Endometrial microvascular endothelial cells (primary cell): Measurements from ENCODE around the gene BCL10. TPM values are rescaled to one million over a fixed set of nuclear protein-coding genes. Genes with fewer than 3 reads are reported as not detected.
"Not testable (repeated sequence)": the region's sequence is repeated elsewhere in the genome, so short reads cannot be mapped to it uniquely, and the experiment has no call there.

ENCODE experiments used
- in situ Hi-C: cut with HindIII; loops from 2 replicates; pipeline ENCODE4 v1.10.0; 2017; ENCODE audit warnings: low sequenced_read_pairs, low pct_unique_long_range_greater_than_20kb; ENCODE audit errors: inconsistent ontology term
- total RNA-seq: library from RNA; depleted of rRNA; stranded (reverse); fragments of >200 nt; gene quantifications from one replicate; pipeline ENCODE4 v1.2.3, GENCODE V29; 2015; ENCODE audit errors: inconsistent ontology term

BCL10 gene
- total RNA-seq, 1 donor from 2014 or later = 73.1 TPM

- in situ Hi-C loops = no loop called here
Measured at GRCh38 chr1:85276978-85277639, 677 bp upstream of the BCL10 start.

GRCh38 chr1:85275701-85276214 is 674 bp downstream of the BCL10 start:
- in situ Hi-C loops = no loop called here

DNA sequence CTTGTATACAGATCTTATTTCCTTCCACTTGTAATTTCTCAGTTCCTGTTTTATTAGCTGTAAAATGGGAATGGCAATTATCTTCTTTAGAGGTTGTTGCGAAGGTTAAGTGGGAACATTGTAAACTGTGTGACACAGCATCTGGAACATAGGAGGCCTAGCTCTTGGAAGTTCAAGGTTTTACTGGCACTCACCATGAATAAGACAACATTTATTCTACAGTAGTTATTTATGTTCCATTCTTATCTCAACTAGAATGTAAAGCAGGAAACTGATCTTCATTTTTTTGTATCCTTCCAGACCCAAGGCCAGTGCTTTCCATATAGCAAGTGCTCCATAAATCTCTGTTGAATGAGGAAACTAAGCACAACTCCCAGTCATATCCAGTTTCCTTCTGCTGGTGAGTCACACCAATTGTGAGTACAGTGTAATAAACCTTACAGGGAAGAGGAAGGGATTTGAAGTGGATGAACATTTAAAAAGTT is 1.4 kb downstream of the BCL10 start:
- in situ Hi-C loops = no loop called here

- in situ Hi-C loops = no loop called here
Measured at GRCh38 chr1:85273397-85273796, 3.0 kb downstream of the BCL10 start.

DNA sequence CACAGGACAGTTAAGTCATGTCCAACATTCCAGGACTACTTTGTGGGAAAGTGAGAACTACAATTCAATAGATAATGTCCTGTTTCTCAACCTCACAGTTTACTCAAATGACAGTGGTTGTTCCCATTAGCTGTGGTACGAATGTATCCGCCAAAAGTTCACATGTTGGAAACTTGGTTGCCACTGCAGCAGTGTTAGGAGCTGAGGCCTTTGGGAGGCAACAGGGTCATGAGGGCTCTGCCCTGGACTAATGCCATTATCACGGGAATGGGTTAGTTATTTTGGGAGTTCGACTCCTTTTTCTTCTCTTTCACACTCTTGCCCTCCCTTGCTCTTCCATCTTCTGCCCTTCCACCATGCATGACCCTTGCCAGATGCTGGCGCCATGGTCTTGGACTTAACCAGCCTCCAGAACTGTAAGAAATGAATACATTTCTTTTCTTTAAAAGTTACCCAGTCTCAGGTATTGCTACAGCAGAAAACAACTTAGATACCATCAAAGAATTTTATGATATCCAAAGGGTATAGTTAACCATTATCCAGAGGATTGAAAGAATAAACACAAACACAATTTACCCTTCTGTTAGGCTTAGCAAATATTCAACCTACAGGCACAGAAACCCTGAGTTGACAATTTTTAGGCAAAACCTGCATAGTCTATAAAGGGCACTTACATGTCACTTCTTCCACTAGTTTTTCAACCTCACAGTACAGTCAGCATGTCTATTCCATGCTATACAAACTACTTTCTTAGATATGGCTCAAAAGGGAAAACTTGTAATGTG is 7.4 kb downstream of the BCL10 start:
- in situ Hi-C loops = no loop called here

- in situ Hi-C loops = no loop called here
Measured at GRCh38 chr1:85267313-85267712, 9.1 kb downstream of the BCL10 start.

- in situ Hi-C loops = no loop called here
Measured at GRCh38 chr1:85264150-85264549, 12.3 kb downstream of the BCL10 start.

- in situ Hi-C loops = no loop called here
Measured at GRCh38 chr1:85262985-85263384, 13.4 kb downstream of the BCL10 start.

DNA sequence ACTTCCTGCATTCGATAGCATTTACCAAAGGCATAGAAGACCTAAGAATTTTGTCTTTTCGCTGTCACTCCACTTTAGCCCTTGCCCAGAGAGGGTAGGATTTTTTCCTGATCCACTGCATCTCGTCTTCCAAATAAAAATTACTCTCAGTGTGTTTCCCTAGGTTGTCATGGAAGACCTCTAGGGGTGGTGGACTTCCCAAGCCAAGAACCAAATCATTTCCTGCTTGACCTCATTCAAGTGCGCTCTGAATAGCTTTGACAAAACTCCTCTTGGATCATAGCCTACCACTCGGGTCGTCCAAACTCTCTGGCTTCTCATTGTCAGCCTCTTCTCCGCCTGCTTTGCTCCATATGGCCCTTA is 16.5 kb downstream of the BCL10 start:
- in situ Hi-C loops = no loop called here

GRCh38 chr1:85259118-85259911 is 17.1 kb downstream of the BCL10 start, which contains the start of gene C1orf52:
C1orf52 (minus strand) TSS chr1:85259662; CDS start chr1:85259633, 29 bp downstream.
- in situ Hi-C loops = no loop called here

- in situ Hi-C loops = no loop called here
Measured at GRCh38 chr1:85258536-85259117, 17.8 kb downstream of the BCL10 start.

DNA sequence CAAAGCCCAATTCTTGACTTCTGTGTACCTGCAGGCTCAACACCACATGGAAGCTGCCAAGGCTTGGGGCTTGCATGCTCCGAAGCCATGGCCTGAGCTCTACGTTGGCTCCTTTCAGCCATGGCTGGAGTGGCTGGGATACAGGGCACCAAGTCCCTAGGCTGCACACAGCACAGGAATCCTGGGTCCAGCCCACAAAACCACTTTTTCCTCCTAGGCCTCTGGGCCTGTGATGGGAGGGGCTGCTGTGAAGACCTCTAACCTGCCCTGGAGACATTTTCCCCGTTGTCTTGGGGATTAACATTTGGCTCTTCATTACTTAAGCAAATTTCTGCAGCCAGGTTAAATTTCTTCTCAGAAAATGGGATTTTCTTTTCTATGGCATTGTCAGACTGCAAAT is 27.4 kb downstream of the BCL10 start:
- in situ Hi-C loops = not testable (repeated sequence)

- in situ Hi-C loops = no loop called here
Measured at GRCh38 chr1:85245891-85246290, 30.5 kb downstream of the BCL10 start.

GRCh38 chr1:85245456-85245855 is 31.0 kb downstream of the BCL10 start:
- in situ Hi-C loops = no loop called here

- in situ Hi-C loops = no loop called here
Measured at GRCh38 chr1:85244271-85245061, 32.0 kb downstream of the BCL10 start.

DNA sequence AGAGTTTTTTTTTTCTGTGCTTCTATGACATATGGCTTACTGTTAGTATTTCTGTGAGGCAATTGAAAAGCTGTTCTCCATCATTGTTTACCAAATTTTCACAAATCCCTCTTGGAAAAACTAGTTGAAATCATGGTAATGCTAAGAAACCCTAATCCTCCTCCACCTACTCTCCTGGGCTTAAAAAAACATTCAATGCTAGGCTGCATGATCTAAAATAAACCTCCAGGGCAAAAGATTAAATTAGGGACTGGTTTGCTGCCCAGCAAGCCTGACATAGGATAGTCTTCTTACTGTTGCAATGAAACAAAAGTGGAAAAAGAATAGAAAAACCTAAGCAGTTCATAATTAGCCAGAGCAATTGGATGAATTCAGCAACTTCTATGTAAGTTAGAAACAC is 33.1 kb downstream of the BCL10 start:
- in situ Hi-C loops = no loop called here

- in situ Hi-C loops = no loop called here
Measured at GRCh38 chr1:85240643-85241042, 35.8 kb downstream of the BCL10 start.

- in situ Hi-C loops = no loop called here
Measured at GRCh38 chr1:85240174-85240601, 36.2 kb downstream of the BCL10 start.
